H9 (cell line): ENCODE measurements around the gene FAM200A. TPM values are rescaled to one million over a fixed set of nuclear protein-coding genes. Genes with fewer than 3 reads are reported as not detected.

ENCODE experiments used
- DNase-seq: peaks from one replicate; pipeline ENCODE4 v3.0.0-alpha.2; 2017
- H2AFZ ChIP-seq: one replicate; pipeline ENCODE4 v1.6.1; 2013; ENCODE audit warnings: mild to moderate bottlenecking, low read length, control low read depth, moderate library complexity
- H2AK5ac ChIP-seq: 2 replicates; pipeline ENCODE4 v1.6.1; 2013; ENCODE audit warnings: low read length, control low read depth, mixed read lengths; ENCODE audit not compliant: insufficient read length
- H2BK120ac ChIP-seq: one replicate; pipeline ENCODE4 v1.6.1; 2013; ENCODE audit warnings: low read depth, mild to moderate bottlenecking, low read length, control low read depth, inconsistent platforms; ENCODE audit not compliant: poor library complexity, severe bottlenecking
- H2BK12ac ChIP-seq: 2 replicates; pipeline ENCODE4 v1.6.1; 2013; ENCODE audit warnings: low read length, control low read depth, mixed read lengths, low read depth; ENCODE audit not compliant: insufficient read length
- H2BK15ac ChIP-seq: 2 replicates; pipeline ENCODE4 v1.6.1; 2013; ENCODE audit warnings: low read depth, low read length, control low read depth
- H2BK20ac ChIP-seq: one replicate; pipeline ENCODE4 v1.6.1; 2013; ENCODE audit warnings: low read depth, mild to moderate bottlenecking, low read length, control low read depth, inconsistent platforms; ENCODE audit not compliant: poor library complexity, severe bottlenecking
- H2BK5ac ChIP-seq: 2 replicates; pipeline ENCODE4 v1.6.1; 2013; ENCODE audit warnings: low read length, control low read depth, mixed read lengths; ENCODE audit not compliant: insufficient read length
- H3K14ac ChIP-seq: 2 replicates; pipeline ENCODE4 v1.6.1; 2013; ENCODE audit warnings: low read length, control low read depth; ENCODE audit not compliant: insufficient read depth
- H3K18ac ChIP-seq: 2 replicates; pipeline ENCODE4 v1.6.1; 2013; ENCODE audit warnings: low read depth, mild to moderate bottlenecking, mixed read lengths, low read length, control low read depth; ENCODE audit not compliant: insufficient read length
- H3K23ac ChIP-seq: 2 replicates; pipeline ENCODE4 v1.6.1; 2013; ENCODE audit warnings: low read length, control low read depth, mixed read lengths, low read depth; ENCODE audit not compliant: insufficient read length
- H3K23me2 ChIP-seq: 2 replicates; pipeline ENCODE4 v1.6.1; 2013; ENCODE audit warnings: low read depth, mild to moderate bottlenecking, mixed read lengths, low read length, control low read depth; ENCODE audit not compliant: insufficient read length, poor library complexity, severe bottlenecking
- H3K27ac ChIP-seq: 2 replicates; pipeline ENCODE4 v1.5.1; 2013; ENCODE audit warnings: low read length, control low read depth, mixed read lengths, low read depth; ENCODE audit not compliant: insufficient read length
- H3K27me3 ChIP-seq: 2 replicates; pipeline ENCODE4 v1.6.1; 2013; ENCODE audit warnings: low read length, control low read depth, inconsistent platforms; ENCODE audit not compliant: insufficient read depth
- H3K4ac ChIP-seq: 2 replicates; pipeline ENCODE4 v1.6.1; 2013; ENCODE audit warnings: low read depth, mild to moderate bottlenecking, control low read depth, inconsistent platforms, low read length, moderate library complexity
- H3K4me1 ChIP-seq: 2 replicates; pipeline ENCODE4 v1.6.1; 2013; ENCODE audit warnings: low read length, control low read depth, inconsistent platforms; ENCODE audit not compliant: insufficient read depth
- H3K4me2 ChIP-seq: 2 replicates; pipeline ENCODE4 v1.6.1; 2013; ENCODE audit warnings: low read length, control low read depth, mixed read lengths; ENCODE audit not compliant: insufficient read length, insufficient read depth
- H3K56ac ChIP-seq: 2 replicates; pipeline ENCODE4 v1.6.1; 2013; ENCODE audit warnings: low read depth, mild to moderate bottlenecking, mixed read lengths, low read length, control low read depth; ENCODE audit not compliant: insufficient read length
- H3K79me1 ChIP-seq: 2 replicates; pipeline ENCODE4 v1.6.1; 2013; ENCODE audit warnings: low read depth, mild to moderate bottlenecking, moderate library complexity, low read length, control low read depth, inconsistent platforms; ENCODE audit not compliant: insufficient read depth, poor library complexity, severe bottlenecking
- H3K79me2 ChIP-seq: 2 replicates; pipeline ENCODE4 v1.6.1; 2013; ENCODE audit warnings: low read length, control low read depth, inconsistent platforms; ENCODE audit not compliant: insufficient read depth
- H3K9ac ChIP-seq: 2 replicates; pipeline ENCODE4 v1.6.1; 2013; ENCODE audit warnings: low read length, control low read depth, mixed read lengths; ENCODE audit not compliant: insufficient read length; ENCODE audit errors: extremely low read depth
- H3K9me3 ChIP-seq: one replicate; pipeline ENCODE4 v1.6.1; 2013; ENCODE audit warnings: low read depth, low read length, inconsistent platforms; ENCODE audit not compliant: control insufficient read depth
- H3T11ph ChIP-seq: one replicate; pipeline ENCODE4 v1.6.1; 2013; ENCODE audit warnings: mild to moderate bottlenecking, low read length, control low read depth, inconsistent platforms
- H4K20me1 ChIP-seq: one replicate; pipeline ENCODE4 v1.6.1; 2013; ENCODE audit not compliant: control insufficient read depth, insufficient read length, insufficient read depth
- H4K5ac ChIP-seq: 2 replicates; pipeline ENCODE4 v1.6.1; 2013; ENCODE audit warnings: low read depth, mild to moderate bottlenecking, mixed read lengths, low read length, control low read depth; ENCODE audit not compliant: insufficient read length
- H4K8ac ChIP-seq: replicated peaks from 2 replicates; pipeline ENCODE4 v1.6.1; 2013; ENCODE audit warnings: low read length, control low read depth, mixed read lengths, low read depth; ENCODE audit not compliant: insufficient read length
- H4K91ac ChIP-seq: 2 replicates; pipeline ENCODE4 v1.6.1; 2013; ENCODE audit warnings: low read depth, mild to moderate bottlenecking, moderate library complexity, mixed read lengths, low read length, control low read depth; ENCODE audit not compliant: insufficient read length
- H3K27ac Mint-ChIP-seq, 3 experiments: 2 replicates in 2 of 3; 3 replicates in 1 of 3; pipeline ENCODE4 v1.8.0; 2020 to 2021; ENCODE audit warnings: mixed read lengths in 3 of 3, mild to moderate bottlenecking in 1 of 3, moderate library complexity in 1 of 3
- H3K27me3 Mint-ChIP-seq: 2 replicates; pipeline ENCODE4 v1.8.0; 2021; ENCODE audit warnings: low read depth, mild to moderate bottlenecking, moderate library complexity, mixed read lengths
- H3K36me3 Mint-ChIP-seq, 3 experiments: 2 replicates in 2 of 3; 3 replicates in 1 of 3; pipeline ENCODE4 v1.8.0; 2020 to 2021; ENCODE audit warnings: low read depth in 3 of 3, mixed read lengths in 3 of 3; ENCODE audit not compliant: insufficient read depth in 1 of 3
- H3K4me1 Mint-ChIP-seq, 2 experiments: 2 replicates each; pipeline ENCODE4 v1.8.0; 2020; ENCODE audit warnings: mixed read lengths in 2 of 2
- H3K4me3 Mint-ChIP-seq, 2 experiments: 2 replicates in 1 of 2; 3 replicates in 1 of 2; pipeline ENCODE4 v1.8.0; 2020 to 2021; ENCODE audit warnings: mild to moderate bottlenecking in 2 of 2, mixed read lengths in 2 of 2, moderate library complexity in 1 of 2
- H3K9me3 Mint-ChIP-seq, 2 experiments: 2 replicates in 1 of 2; 3 replicates in 1 of 2; pipeline ENCODE4 v1.8.0; 2020; ENCODE audit warnings: mild to moderate bottlenecking in 2 of 2, mixed read lengths in 2 of 2, moderate library complexity in 1 of 2
- WGBS: extraction: QIAGEN DNeasy Blood & Tissue Kit; methylation state at CpG from one replicate; pipeline ENCODE4 v1.1.7; 2013; ENCODE audit warnings: missing lambda C conversion rate, low lambda C conversion rate, mixed read lengths; ENCODE audit not compliant: insufficient read length; ENCODE audit errors: extremely low coverage; 5-methylcytosine and 5-hydroxymethylcytosine counted together
- total RNA-seq: library from RNA; stranded (reverse); gene quantifications from 2 replicates; pipeline ENCODE4 v1.2.1, GENCODE V29; 2021
- TF ChIP-seq, protein P1 (sequence below): fragments of 200-600 bp; sonication (generic); conservative IDR thresholded peaks from 3 replicates; pipeline ENCODE4 v1.8.0; 2021; ENCODE audit warnings: antibody characterized with exemption, mild to moderate bottlenecking

FAM200A gene
- total RNA-seq, 1 experiment from 2014 or later: 7.8 TPM

DNA sequence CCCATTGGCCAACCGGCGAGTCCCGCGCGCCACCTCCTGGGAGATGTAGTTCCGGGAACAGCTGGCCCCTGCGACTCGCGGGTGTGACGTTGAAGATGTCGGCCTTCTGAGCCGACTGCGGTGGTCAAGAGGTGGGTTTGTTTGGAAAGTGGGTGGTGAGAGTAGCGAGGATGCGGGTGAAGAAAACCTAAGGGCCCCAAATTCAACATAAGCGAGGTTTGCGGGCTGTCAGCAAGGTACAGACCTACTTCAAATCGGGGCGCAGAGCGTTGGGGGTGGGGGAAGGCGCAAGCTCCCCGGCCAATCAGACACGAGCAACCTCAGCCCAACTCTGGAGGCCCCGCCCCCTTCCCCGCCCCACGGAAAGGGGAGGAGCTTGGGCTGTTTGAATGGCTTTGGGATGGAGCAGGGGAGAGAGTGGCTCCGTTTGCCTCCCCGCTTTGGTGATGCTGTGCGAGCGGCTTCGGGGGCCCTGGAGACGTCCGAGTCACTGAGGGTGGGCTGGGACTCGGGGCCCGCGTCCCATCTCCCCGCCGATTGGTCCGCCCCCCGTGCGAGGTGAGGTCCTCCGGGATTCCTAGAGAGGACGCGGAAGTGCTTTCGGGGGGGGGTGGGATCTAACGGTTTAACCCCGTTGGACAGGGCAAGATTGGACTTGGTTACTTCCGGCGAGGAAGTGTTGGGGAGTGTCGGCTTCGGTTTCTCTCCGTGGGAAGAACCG, 47.2 kb downstream of the FAM200A start, which contains the start of gene ZKSCAN5:
TSS of gene ZKSCAN5 (plus strand) at position 60 of the 721 bp plus-strand sequence. CDS start 1,383 bp downstream, outside the sequence.
- Histone ChIP-seq H3K23me2 (peaks cover 15% of the 10 kb centered on the region), H4K5ac (no peak within 1 kb of the TSS), H3K9me3 (no peaks in the 10 kb centered on the region), H2BK12ac (no peak within 1 kb of the TSS), H2AFZ (peak within 1 kb of the TSS; percentile 32), H3T11ph (no peak within 1 kb of the TSS), H3K79me2 (peaks cover 9% of the 10 kb centered on the region; the same call in 1 of the 2 replicates), H2BK120ac (no peak within 1 kb of the TSS), H2BK15ac (no peak within 1 kb of the TSS), H3K14ac (peak within 1 kb of the TSS; percentile 86; the same call in 1 of the 2 replicates), H2BK20ac (no peak within 1 kb of the TSS), H4K20me1 (no peaks in the 10 kb centered on the region), H3K9ac (peak within 1 kb of the TSS; percentile 93), H3K18ac (peak within 1 kb of the TSS; percentile 88), H2AK5ac (no peak within 1 kb of the TSS), H3K4ac (no peak within 1 kb of the TSS), H3K4me2 (peak within 1 kb of the TSS; percentile 97), H3K56ac (no peak within 1 kb of the TSS), H3K27ac (no peak within 1 kb of the TSS), H2BK5ac (no peak within 1 kb of the TSS), H3K23ac (no peak within 1 kb of the TSS), H4K8ac (no peak within 1 kb of the TSS), H4K91ac (no peak within 1 kb of the TSS), H3K27me3 (no peaks in the 10 kb centered on the region), H3K4me1 (no peaks in the 10 kb centered on the region; the same call in 1 of the 2 replicates), H3K79me1 (peaks cover 8% of the 10 kb centered on the region)
- H3K4me3 Mint-ChIP-seq: peak within 1 kb of the TSS; percentile 93 to 94
- no peaks in the 10 kb centered on the region; a peak in 2 of 5 replicates for H3K9me3 Mint-ChIP-seq
- TF ChIP-seq, protein P1, sequence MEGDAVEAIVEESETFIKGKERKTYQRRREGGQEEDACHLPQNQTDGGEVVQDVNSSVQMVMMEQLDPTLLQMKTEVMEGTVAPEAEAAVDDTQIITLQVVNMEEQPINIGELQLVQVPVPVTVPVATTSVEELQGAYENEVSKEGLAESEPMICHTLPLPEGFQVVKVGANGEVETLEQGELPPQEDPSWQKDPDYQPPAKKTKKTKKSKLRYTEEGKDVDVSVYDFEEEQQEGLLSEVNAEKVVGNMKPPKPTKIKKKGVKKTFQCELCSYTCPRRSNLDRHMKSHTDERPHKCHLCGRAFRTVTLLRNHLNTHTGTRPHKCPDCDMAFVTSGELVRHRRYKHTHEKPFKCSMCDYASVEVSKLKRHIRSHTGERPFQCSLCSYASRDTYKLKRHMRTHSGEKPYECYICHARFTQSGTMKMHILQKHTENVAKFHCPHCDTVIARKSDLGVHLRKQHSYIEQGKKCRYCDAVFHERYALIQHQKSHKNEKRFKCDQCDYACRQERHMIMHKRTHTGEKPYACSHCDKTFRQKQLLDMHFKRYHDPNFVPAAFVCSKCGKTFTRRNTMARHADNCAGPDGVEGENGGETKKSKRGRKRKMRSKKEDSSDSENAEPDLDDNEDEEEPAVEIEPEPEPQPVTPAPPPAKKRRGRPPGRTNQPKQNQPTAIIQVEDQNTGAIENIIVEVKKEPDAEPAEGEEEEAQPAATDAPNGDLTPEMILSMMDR: no peak
- H3K4me1 Mint-ChIP-seq: peaks cover 13 to 20% of the 10 kb centered on the region in 2 experiments
- DNase-seq: peak; percentile 96
- H3K36me3 Mint-ChIP-seq: peaks cover 5 to 16% (median 8%) of the 10 kb centered on the region in 3 experiments; a peak in 6 of 7 replicates
- peak within 1 kb of the TSS; percentile 98 to 99 (median 98) for H3K27ac Mint-ChIP-seq
- WGBS: no CpG with 5 or more reads among the region's 53 CpGs
- H3K27me3 Mint-ChIP-seq: no peaks in the 10 kb centered on the region
